Spleen (tissue), 11 donors: ENCODE measurements around the gene CST11. TPM values are rescaled to one million over a fixed set of nuclear protein-coding genes. Genes with fewer than 3 reads are reported as not detected.

Experiments
- DNase-seq: peaks from one replicate; pipeline ENCODE4 v3.0.0-alpha.2; 2020
- H3K27ac ChIP-seq, 8 donors: fragments of 200-600 bp; sonication (generic) in 7 of 8; 1 replicate in 4 of 8; 2 replicates in 4 of 8; pipeline versions ENCODE4 v1.5.0 to v1.8.0; 2016 to 2021; ENCODE audit warnings: inconsistent platforms in 4 of 8, mild to moderate bottlenecking in 4 of 8, moderate library complexity in 1 of 8
- H3K27me3 ChIP-seq, 7 donors: fragments of 200-600 bp; sonication (generic) in 6 of 7; replicated peaks in 1 of 7; 1 replicate in 4 of 7; 2 replicates in 3 of 7; pipeline versions ENCODE4 v1.5.0 to v1.8.0; 2016 to 2021; ENCODE audit warnings: inconsistent platforms in 3 of 7, mild to moderate bottlenecking in 1 of 7
- H3K36me3 ChIP-seq, 6 donors: fragments of 200-600 bp; sonication (generic) in 5 of 6; 1 replicate in 4 of 6; 2 replicates in 2 of 6; pipeline versions ENCODE4 v1.5.0 to v1.8.0; 2016 to 2021; ENCODE audit warnings: inconsistent platforms in 2 of 6
- H3K4me1 ChIP-seq, 6 donors: fragments of 200-600 bp; sonication (generic) in 5 of 6; 1 replicate in 3 of 6; 2 replicates in 3 of 6; pipeline versions ENCODE4 v1.5.0 to v1.8.0; 2016 to 2021; ENCODE audit warnings: inconsistent platforms in 3 of 6
- H3K4me3 ChIP-seq, 8 donors: fragments of 200-600 bp; sonication (generic) in 7 of 8; 1 replicate in 4 of 8; 2 replicates in 4 of 8; pipeline versions ENCODE4 v1.5.0 to v1.8.0; 2016 to 2021; ENCODE audit warnings: inconsistent platforms in 4 of 8, mild to moderate bottlenecking in 4 of 8, moderate library complexity in 2 of 8
- H3K9me3 ChIP-seq, 8 donors: fragments of 200-600 bp; sonication (generic) in 7 of 8; 1 replicate in 4 of 8; 2 replicates in 4 of 8; pipeline versions ENCODE4 v1.5.0 to v1.8.0; 2016 to 2021; ENCODE audit warnings: inconsistent platforms in 4 of 8
- CTCF ChIP-seq, 11 experiments: fragments of 200-600 bp in 7 of 11; fragments of 450-650 bp in 4 of 11; sonication (generic) in 4 of 11; IDR thresholded peaks in 8 of 11; conservative IDR thresholded peaks in 3 of 11; 1 replicate in 7 of 11; 2 replicates in 4 of 11; pipeline versions ENCODE4 v1.4.0 to v1.8.0; 2016 to 2021; ENCODE audit warnings: antibody characterized with exemption in 11 of 11, inconsistent platforms in 4 of 11, mild to moderate bottlenecking in 1 of 11
- POLR2A ChIP-seq, 3 donors: fragments of 450-650 bp; IDR thresholded peaks; one replicate each; pipeline ENCODE4 v1.5.1; 2017; ENCODE audit warnings: antibody characterized with exemption in 3 of 3, mild to moderate bottlenecking in 1 of 3
- POLR2AphosphoS5 ChIP-seq, 3 donors: sonication (generic); formaldehyde crosslinking; IDR thresholded peaks; one replicate each; pipeline ENCODE4 v1.5.1; 2017; ENCODE audit warnings: antibody characterized with exemption in 3 of 3
- WGBS, 5 donors: extraction: QIAGEN DNeasy Blood & Tissue Kit in 3 of 5; methylation state at CpG; one replicate each; pipeline versions ENCODE4 v1.1.5 to v1.1.7; 2013 to 2018; 5-methylcytosine and 5-hydroxymethylcytosine counted together
- intact Hi-C: fragments of 100-400 bp; cut with DNase I; formaldehyde crosslinking; loops from one replicate; pipeline ENCODE4 v1.15.0; 2023; ENCODE audit warnings: low total_unique reads
- polyA plus RNA-seq, 3 donors: library from polyadenylated mRNA; stranded (reverse); fragments of 200-250 nt; gene quantifications; one replicate each; pipeline ENCODE4 v1.2.1, GENCODE V29; 2013
- total RNA-seq, 7 donors: library from RNA; depleted of rRNA in 3 of 7; stranded (reverse); fragments of >200 nt in 3 of 7; fragmentation: NEBNext Ultra II Directional in 4 of 7; extraction: Animal tissue kit (Norgen Biotek cat#: 25700) in 4 of 7; gene quantifications; one replicate each; pipeline versions ENCODE4 v1.1.0 to v1.2.1, GENCODE V29; 2016 to 2021
- donor health status: healthy with polysubstance abuse.
- donor health status: DM: no; HTN: no; CAD: no; lungs with moderate emphysema.
- donor health status: DM: no; HTN: no; CAD: no.
- donor health status: Bipolar disorder and iron deficiency.
- donor health status: healthy.
- donor health status: DM: no; HTN: no; CAD: no.
- donor health status: DM: yes; HTN: yes; CAD: no.

CST11 gene
- total and polyA plus RNA-seq, 10 donors: not detected

DNA sequence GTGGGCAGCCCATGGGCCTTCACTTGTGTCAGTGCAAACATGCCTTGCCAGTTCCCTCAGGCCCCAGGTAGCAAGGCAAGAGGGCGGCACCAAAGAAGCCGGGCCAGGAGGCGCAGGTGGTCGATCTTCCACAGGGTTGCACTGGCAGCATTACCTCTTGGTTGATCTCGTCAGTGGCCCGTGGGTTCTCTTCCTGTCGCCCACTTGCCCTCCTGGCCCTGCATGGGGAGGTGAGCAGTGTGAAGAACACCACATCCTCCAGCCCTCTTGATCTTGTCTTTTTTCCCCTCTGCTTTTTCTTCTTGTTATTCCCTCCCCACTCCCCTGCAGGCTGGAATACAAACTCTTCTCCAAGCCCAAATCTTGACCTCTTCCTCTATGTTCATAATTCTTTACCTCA lies 3.0 kb upstream of the CST11 start:
- Histone ChIP-seq H3K4me1 (peaks cover 0 to 8% (median 0%) of the 10 kb centered on the region in 6 donors), H3K36me3 (no peaks in the 10 kb centered on the region), H3K4me3 (no peak overlapping the region), H3K27ac (peak overlapping the region in 2 of 8 donors; percentile 53 to 61), H3K27me3 (peaks cover 0 to 11% (median 0%) of the 10 kb centered on the region in 7 donors), H3K9me3 (peaks cover 0 to 5% (median 0%) of the 10 kb centered on the region in 8 donors)
- WGBS, 5 donors: 58 to 78% (median 70%) methylated on average over 5 to 7 of the region's 7 CpGs
- TF ChIP-seq POLR2A (IDR thresholded peaks at IDR 0.05): no peak
- intact Hi-C loops: no loop called here
- DNase-seq: peak; percentile 74

DNA sequence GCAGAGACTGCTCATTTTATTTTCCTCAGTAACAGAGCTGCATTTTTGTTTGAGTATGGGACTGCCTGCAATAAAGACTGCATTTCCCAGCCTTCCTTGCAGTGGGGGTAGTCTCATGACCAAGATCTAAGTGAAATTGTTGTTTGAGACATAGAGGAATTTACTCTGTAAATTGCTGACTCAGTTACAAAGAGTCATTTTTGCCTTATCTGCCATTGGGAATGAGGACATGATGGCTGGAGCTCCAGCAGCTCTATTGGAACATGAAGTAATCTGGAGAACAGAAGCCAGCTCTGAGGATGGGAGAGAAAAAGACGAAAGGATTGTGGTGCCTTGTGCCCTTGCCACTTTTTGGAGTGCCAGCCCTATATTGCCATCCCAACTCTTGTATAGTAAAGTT lies 2.1 kb upstream of the CST11 start:
- DNase-seq: no peak
- WGBS, 5 donors: 87 to 100% (median 96%) methylated on average over 1 of the region's 1 CpG
- Histone ChIP-seq H3K4me3 (no peak overlapping the region), H3K9me3 (peaks cover 0 to 5% (median 0%) of the 10 kb centered on the region in 8 donors), H3K4me1 (peaks cover 0 to 8% (median 0%) of the 10 kb centered on the region in 6 donors), H3K27me3 (peaks cover 0 to 11% (median 0%) of the 10 kb centered on the region in 7 donors), H3K27ac (no peak overlapping the region), H3K36me3 (no peaks in the 10 kb centered on the region)
- no peak for TF ChIP-seq POLR2AphosphoS5 (IDR thresholded peaks at IDR 0.05)
- no peak for TF ChIP-seq POLR2A (IDR thresholded peaks at IDR 0.05)
- TF ChIP-seq CTCF (IDR thresholded peaks at IDR 0.05 in 8 of 11, conservative IDR thresholded peaks at IDR 0.05 in 3 of 11): no peak
- intact Hi-C loops: no loop called here

DNA sequence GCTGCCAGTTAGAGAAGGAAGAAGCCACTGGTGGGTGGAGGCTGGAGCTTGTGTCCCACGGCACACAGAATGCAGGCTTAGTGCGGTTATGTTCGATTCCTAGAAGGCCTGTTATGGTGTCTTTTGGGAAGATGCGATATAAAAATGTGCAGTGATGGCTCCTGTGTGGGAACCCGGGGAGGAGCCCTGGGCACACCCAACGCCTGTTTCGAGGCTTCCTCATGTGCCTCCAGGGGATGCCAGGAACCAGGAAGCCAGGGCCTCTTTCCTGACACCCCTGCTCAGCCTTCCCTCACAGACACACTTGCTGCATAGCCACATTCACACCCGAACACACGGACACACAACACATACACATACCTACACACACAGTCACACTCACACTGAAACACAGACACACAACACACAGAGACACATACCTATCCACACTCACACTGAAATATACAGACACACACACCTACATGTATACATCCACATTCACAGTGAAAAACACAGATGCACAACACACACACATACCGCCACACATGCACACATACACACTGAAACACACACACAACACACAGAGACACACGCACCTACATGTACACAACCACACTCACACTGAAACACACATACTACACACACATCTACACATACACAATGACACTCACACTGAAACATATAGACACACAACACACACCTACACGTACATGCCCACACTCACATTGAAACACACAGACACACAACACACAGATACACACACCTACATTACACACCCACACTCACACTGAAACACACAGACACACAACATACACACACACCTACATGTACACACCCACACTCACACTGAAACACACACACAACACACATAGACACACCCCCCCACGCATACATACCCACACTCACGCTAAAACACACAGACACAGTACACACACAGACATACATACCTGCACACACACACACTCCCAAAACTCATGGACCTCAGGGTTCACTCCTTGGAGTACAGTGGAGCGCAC lies 1.2 kb upstream of the CST11 start:
- Histone ChIP-seq H3K27ac (no peak overlapping the region), H3K36me3 (no peaks in the 10 kb centered on the region), H3K9me3 (peaks cover 0 to 5% (median 0%) of the 10 kb centered on the region in 8 donors), H3K27me3 (peaks cover 0 to 11% (median 0%) of the 10 kb centered on the region in 7 donors), H3K4me3 (no peak overlapping the region), H3K4me1 (peaks cover 0 to 8% (median 0%) of the 10 kb centered on the region in 6 donors)
- TF ChIP-seq CTCF (IDR thresholded peaks at IDR 0.05 in 8 of 11, conservative IDR thresholded peaks at IDR 0.05 in 3 of 11) (no peak), POLR2AphosphoS5 (IDR thresholded peaks at IDR 0.05) (no peak), POLR2A (IDR thresholded peaks at IDR 0.05) (no peak)
- DNase-seq: no peak
- 80 to 86% (median 83%) methylated on average over 15 of the region's 15 CpGs for WGBS, 5 donors
- intact Hi-C loops: no loop called here

DNA sequence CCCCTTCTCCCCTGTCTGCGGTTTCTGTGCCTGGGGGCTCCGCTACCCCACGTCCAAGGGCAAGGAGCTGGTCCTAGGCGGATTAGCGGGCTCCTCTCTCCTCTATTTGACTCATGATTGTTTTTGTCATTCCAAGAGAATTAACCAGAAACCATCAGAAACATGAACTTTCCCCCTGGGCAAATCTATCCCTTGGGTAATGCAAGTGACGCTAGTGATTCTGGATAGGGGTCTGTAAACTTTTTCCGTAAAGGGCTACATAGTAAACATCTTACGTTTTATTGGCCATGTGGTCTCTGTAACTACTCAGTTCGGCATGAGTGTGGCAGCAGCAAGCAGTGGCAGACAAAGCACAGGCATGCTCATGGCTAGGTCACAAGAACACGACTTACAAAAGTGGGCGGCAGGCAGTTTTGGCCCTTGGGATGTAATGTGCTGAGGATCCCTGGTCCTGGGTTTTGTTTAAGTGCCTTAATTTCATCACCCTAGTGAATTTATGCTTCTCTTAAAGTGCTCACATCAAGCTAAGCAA lies 654 bp downstream of the CST11 start:
- intact Hi-C loops: no loop called here
- no peak overlapping the region for H3K27ac ChIP-seq
- peaks cover 0 to 8% (median 0%) of the 10 kb centered on the region in 6 donors for H3K4me1 ChIP-seq
- peaks cover 0 to 11% (median 0%) of the 10 kb centered on the region in 7 donors for H3K27me3 ChIP-seq
- no peak overlapping the region for H3K4me3 ChIP-seq
- DNase-seq: no peak
- TF ChIP-seq POLR2AphosphoS5 (IDR thresholded peaks at IDR 0.05) (no peak), CTCF (IDR thresholded peaks at IDR 0.05 in 8 of 11, conservative IDR thresholded peaks at IDR 0.05 in 3 of 11) (no peak), POLR2A (IDR thresholded peaks at IDR 0.05) (no peak)
- peaks cover 0 to 5% (median 0%) of the 10 kb centered on the region in 8 donors for H3K9me3 ChIP-seq
- 88 to 92% (median 89%) methylated on average over 11 of the region's 11 CpGs for WGBS, 5 donors
- H3K36me3 ChIP-seq: no peaks in the 10 kb centered on the region
